ENCODE data around the gene SPATA25. TPM values are rescaled to one million over a fixed set of nuclear protein-coding genes. Genes with fewer than 3 reads are reported as not detected.
A peak's percentile ranks its signal among the peaks of the same experiment; 100 is the strongest.

The SPATA25 gene
- total RNA-seq, 1 donor from 2014 or later, result 2.8 TPM

DNA sequence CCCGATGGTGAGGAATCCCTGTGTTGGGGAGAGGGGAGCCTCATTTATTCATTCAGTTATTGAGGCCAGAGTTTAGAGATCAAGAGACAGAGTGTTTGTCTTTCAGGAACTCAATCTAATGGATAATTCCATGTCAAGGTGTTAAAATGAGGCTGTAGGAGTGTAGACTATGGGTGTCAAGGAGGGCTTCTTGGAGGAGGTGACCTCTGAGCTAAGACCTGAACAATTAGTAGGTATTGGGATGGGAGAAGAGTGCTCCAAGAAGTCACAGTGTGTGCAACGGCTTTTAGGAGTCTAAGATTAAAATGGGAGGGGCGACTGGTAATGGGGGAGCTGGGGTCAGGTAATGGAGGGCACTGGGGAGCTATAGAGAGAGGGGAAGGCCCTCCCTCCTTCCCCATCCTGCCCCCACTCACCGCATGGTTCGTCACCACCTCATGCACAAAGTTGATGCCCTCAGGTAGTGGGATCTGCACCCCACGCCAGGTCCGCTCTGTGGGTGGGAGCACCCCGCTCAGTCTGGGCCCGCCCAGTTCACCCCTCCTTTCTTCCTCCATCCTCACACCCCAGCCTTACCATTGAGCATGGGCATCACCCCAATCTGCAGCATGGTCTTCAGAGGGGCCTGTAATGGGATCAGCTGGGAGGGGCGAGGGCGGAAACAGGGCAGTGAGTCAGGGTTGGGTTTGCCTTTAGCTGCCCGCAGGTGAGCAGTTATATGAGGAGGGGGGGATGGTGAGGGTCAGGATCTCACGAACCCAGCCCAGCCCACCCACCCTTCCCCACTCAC, 11.8 kb upstream of the SPATA25 start:
- DNase-seq (ENCODE audit: low spot score), result no peak
- no peak for ATAC-seq
- intact Hi-C loops (cut with DNase I), result loop anchor here (10.0 kb wide), 1 partner anchor 56 kb away; no protein-coding TSS in a partner anchor

DNA sequence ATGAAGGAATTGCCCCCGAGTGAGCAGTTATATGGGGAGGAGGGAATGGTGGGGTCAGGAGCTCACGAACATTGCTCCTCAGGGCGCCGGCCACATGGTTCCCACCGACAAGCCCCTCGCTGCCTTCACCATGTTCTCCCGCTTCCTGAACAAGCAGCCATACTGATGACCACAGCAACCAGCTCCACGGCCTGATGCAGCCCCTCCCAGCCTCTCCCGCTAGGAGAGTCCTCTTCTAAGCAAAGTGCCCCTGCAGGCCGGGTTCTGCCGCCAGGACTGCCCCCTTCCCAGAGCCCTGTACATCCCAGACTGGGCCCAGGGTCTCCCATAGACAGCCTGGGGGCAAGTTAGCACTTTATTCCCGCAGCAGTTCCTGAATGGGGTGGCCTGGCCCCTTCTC, 10.9 kb upstream of the SPATA25 start:
- ATAC-seq (peak; percentile 5), DNase-seq (ENCODE audit: low spot score) (no peak)
- intact Hi-C loops (cut with DNase I), result loop anchor here (10.0 kb wide), 1 partner anchor 57 kb away; no protein-coding TSS in a partner anchor

DNA sequence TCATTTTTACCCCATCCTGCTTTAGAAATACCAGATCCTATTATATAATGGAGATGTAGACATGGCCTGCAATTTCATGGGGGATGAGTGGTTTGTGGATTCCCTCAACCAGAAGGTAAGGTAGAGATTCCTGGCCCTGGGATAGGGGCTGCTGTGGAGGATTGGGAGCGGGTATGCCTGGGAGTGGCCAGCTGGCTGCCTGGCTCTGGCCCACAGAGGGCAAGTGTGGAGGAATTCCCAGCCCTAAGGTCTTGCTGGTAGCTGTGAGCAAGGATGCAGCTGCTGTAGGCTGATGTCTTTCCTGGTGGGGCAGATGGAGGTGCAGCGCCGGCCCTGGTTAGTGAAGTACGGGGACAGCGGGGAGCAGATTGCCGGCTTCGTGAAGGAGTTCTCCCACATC, 10.3 kb upstream of the SPATA25 start:
- no peak for ATAC-seq
- no peak for DNase-seq (ENCODE audit: low spot score)
- intact Hi-C loops (cut with DNase I), result loop anchor here (10.0 kb wide), 1 partner anchor 57 kb away; no protein-coding TSS in a partner anchor

GRCh38 chr20:45897289-45897688, 9.9 kb upstream of the SPATA25 start:
- intact Hi-C loops (cut with DNase I), result loop anchor here (10.0 kb wide), 1 partner anchor 58 kb away; no protein-coding TSS in a partner anchor
- DNase-seq (ENCODE audit: low spot score) (no peak), ATAC-seq (no peak)

DNA sequence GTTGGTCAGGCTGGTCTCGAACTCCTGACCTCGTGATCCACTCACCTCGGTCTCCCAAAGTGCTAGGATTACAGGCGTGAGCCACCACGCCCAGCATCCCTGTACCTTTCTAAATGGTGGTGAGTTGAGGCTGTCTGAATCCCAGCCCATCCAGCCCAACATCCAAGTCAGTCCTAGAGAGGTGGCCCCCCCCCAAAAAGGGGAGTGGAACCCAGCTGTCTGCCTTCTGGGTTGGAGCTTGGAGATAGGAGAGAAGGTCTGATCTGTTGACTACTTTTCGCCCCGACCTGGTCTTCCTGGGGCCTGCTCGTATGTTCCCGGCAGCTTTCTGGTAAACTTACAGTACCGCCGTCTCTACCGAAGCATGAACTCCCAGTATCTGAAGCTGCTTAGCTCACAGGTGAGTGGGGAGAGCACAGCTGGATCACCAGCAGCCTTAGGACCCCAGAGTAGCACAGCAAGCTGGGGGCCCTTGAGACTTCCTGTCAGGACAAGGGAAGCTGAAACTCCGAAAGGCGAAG, 9.3 kb upstream of the SPATA25 start:
- DNase-seq (ENCODE audit: low spot score), result no peak
- intact Hi-C loops (cut with DNase I), result loop anchor here (10.0 kb wide), 1 partner anchor 58 kb away; no protein-coding TSS in a partner anchor
- no peak for ATAC-seq

DNA sequence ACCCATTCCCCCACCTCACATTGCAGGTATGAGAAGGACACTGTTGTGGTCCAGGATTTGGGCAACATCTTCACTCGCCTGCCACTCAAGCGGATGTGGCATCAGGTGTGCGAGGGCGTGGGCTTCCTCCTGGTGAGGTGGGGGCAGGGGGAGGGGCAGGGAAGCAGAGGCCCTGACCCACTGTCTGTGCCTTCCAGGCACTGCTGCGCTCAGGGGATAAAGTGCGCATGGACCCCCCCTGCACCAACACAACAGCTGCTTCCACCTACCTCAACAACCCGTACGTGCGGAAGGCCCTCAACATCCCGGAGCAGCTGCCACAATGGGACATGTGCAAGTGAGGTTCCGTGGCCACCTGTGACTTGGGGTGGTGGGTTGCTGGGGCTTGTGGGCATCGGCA, 7.4 kb upstream of the SPATA25 start:
- intact Hi-C loops (cut with DNase I), result loop anchor here (10.0 kb wide), 1 partner anchor 60 kb away; no protein-coding TSS in a partner anchor
- no peak for ATAC-seq
- DNase-seq (ENCODE audit: low spot score), result no peak

- ATAC-seq (no peak), DNase-seq (ENCODE audit: low spot score) (no peak)
- intact Hi-C loops (cut with DNase I), result loop anchor here (10.0 kb wide), 1 partner anchor 61 kb away; no protein-coding TSS in a partner anchor
Observed at GRCh38 chr20:45893831-45894230, 6.4 kb upstream of the SPATA25 start.

DNA sequence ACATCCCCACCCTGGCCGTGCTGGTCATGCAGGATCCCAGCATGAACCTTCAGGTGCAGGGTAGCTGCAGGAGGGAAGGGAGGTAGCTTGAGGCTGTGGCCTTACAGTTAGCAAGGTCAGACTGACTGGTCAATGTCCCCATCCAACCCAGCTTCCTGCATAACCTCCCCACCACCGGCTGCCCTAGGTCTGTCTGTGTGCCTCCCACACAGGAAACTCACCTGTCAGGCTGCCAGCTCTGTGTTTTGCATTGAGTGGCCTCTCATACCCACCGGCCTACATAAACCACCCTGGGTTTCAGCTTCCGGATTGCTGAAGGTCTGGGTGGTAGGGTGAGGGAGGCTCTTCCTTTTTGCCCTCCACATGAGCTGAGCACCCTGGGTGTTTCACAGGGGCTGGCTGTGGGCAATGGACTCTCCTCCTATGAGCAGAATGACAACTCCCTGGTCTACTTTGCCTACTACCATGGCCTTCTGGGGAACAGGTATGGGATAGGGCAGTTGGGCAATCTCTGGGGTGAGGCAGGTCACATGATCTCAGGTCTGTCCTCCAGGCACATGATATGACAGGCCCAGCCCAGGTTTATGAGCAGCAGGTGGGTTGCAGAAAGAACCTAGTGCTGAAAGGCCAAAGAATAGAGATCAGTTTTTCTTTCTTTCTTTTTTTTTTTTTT, 5.5 kb upstream of the SPATA25 start:
- DNase-seq (ENCODE audit: low spot score), result peak; percentile 64
- no peak for ATAC-seq
- intact Hi-C loops (cut with DNase I), result loop anchor here (10.0 kb wide), 1 partner anchor 62 kb away; no protein-coding TSS in a partner anchor

- intact Hi-C loops (cut with DNase I), result loop anchor here (10.0 kb wide), 1 partner anchor 63 kb away; no protein-coding TSS in a partner anchor
- ATAC-seq, result no peak
- no peak for DNase-seq (ENCODE audit: low spot score)
Observed at GRCh38 chr20:45892049-45892825, 4.8 kb upstream of the SPATA25 start.

- intact Hi-C loops (cut with DNase I), result loop anchor here (10.0 kb wide), 1 partner anchor 64 kb away; no protein-coding TSS in a partner anchor
- peak; percentile 97 for DNase-seq (ENCODE audit: low spot score)
Observed at GRCh38 chr20:45890985-45891983, 3.9 kb upstream of the SPATA25 start, which contains the start of the genes CTSA and NEURL2. Gene CTSA (plus strand): TSS chr20:45891335. CDS start chr20:45891569, 234 bp downstream. Gene NEURL2 (minus strand): TSS chr20:45891208. CDS start chr20:45890991, 217 bp downstream.

GRCh38 chr20:45890077-45890984, 2.9 kb upstream of the SPATA25 start:
- intact Hi-C loops (cut with DNase I), result loop anchor here (10.0 kb wide), 1 partner anchor 64 kb away; no protein-coding TSS in a partner anchor
- peak; percentile 91 for DNase-seq (ENCODE audit: low spot score)
- peak; percentile 90 for ATAC-seq

More at GRCh38 chr20:45890985-45891983, 3.9 kb upstream of the SPATA25 start, which contains the start of the genes CTSA and NEURL2:
- peak; percentile 93 for ATAC-seq

DNA sequence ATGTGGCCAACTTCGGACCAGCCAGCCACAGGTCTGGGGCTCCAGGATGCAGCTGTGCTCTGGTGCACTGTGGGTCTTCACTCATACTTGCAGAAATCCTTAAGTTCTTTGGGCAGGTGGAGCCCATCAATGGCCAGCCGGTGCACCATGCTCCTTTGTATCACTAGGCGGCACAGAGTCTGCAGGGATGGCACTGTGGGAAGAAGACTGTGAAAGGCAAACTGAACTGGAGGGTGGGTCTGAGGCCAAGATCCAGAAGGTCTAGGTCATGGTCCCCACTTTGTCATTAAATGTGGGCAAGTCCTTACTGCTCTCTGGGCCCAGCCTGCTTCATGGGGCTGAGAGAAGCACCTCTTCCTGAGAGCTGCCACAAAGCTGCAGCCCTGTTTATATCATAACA, 1.3 kb upstream of the SPATA25 start:
- intact Hi-C loops (cut with DNase I), result no loop called here
- DNase-seq (ENCODE audit: low spot score) (no peak), ATAC-seq (no peak)

DNA sequence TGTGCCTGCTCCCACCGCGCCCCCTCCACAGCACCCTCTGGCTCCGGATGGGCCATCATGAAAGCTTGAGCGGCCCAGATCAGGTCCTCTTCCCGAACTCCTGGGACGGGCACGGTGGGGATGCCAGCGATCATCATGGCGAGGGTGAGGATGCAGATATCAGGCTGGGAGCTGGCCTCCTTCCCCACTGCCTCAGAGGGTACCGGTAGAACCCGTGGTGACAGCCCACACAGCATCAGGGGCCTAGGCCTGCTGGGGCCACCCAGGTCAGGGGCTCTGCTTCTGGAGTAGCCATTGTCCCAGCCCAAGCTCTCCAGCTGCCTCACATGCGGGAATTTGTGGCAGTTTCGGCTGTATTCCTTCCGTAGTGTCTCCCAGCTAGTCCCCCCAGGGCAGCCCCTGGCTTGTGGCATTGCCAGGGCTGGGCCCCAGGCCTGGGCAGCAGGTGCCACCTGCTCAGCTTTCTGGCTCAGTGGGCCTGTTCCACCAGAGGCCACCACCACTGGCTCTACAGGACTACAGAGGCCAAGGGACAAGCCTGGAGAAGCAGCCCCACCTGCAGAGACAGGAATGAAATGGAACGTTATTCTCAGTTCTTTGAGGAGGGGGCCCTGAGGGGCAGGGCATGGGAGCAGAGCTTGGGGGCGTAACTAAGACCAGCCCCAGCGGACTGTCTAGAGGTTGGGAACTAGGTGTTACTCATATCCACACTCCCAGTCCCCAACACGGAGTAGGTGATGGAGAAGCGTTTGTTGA, 654 bp downstream of the SPATA25 start:
- ATAC-seq (no peak), DNase-seq (ENCODE audit: low spot score) (no peak)
- intact Hi-C loops (cut with DNase I), result no loop called here

- ATAC-seq, result no peak
- intact Hi-C loops (cut with DNase I), result no loop called here
- no peak for DNase-seq (ENCODE audit: low spot score)
Observed at GRCh38 chr20:45883100-45883469, 4.3 kb downstream of the SPATA25 start.

DNA sequence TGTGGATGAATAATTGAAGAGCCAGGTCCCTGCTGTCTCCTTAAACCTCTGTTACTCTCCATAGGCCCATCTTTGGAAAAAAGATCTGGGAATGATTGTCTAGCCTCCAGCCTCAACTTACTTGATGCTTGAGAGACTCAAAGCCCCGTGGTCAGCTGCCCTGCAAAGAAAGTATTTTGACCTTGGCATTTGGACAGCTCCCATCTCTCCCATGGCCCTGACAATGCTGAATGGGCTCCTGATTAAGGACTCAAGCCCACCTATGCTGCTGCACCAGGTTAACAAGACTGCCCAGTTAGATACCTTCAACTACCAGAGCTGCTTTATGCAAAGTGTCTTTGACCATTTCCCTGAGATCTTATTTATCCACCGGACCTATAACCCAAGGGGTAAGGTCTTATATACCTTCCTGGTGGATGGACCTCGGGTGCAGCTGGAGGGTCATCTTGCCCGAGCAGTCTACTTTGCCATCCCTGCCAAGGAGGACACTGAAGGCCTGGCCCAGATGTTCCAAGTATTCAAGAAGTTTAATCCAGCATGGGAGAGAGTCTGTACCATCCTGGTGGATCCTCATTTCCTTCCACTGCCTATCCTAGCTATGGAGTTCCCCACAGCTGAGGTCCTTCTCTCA, 4.8 kb downstream of the SPATA25 start:
- ATAC-seq, result no peak
- intact Hi-C loops (cut with DNase I), result no loop called here
- DNase-seq (ENCODE audit: low spot score), result no peak
